WTC11 (cell line): Measurements from ENCODE around the gene MRNIP. TPM values are rescaled to one million over a fixed set of nuclear protein-coding genes. Genes with fewer than 3 reads are reported as not detected.

Experiments used
- ATF1 ChIP-seq: sonication (generic); formaldehyde crosslinking; IDR thresholded peaks from 2 replicates; pipeline ENCODE4 v1.8.1; 2023; ENCODE audit warnings: mild to moderate bottlenecking, moderate library complexity, missing genetic modification reagents
- CBFB ChIP-seq: sonication (generic); formaldehyde crosslinking; IDR thresholded peaks from 2 replicates; pipeline ENCODE4 v1.8.1; 2022; ENCODE audit warnings: mild to moderate bottlenecking, low read depth, missing genetic modification reagents
- EMX1 ChIP-seq: fragments of 250-450 bp; sonication (Bioruptor Pico); IDR thresholded peaks from 2 replicates; pipeline ENCODE4 v1.8.0; 2021; ENCODE audit warnings: mild to moderate bottlenecking
- RELA ChIP-seq: sonication (generic); formaldehyde crosslinking; IDR thresholded peaks from 2 replicates; pipeline ENCODE4 v1.8.1; 2022; ENCODE audit warnings: missing genetic modification reagents, mild to moderate bottlenecking, borderline replicate concordance
- SMAD3 ChIP-seq: sonication (generic); formaldehyde crosslinking; IDR thresholded peaks from 2 replicates; pipeline ENCODE4 v1.8.0; 2022; ENCODE audit warnings: missing genetic modification reagents, mild to moderate bottlenecking, borderline replicate concordance
- ZNF138 ChIP-seq: sonication (generic); formaldehyde crosslinking; conservative IDR thresholded peaks from 2 replicates; pipeline ENCODE4 v1.8.1; 2022; ENCODE audit warnings: mild to moderate bottlenecking, moderate library complexity, missing genetic modification reagents
- ZNF232 ChIP-seq: sonication (generic); formaldehyde crosslinking; IDR thresholded peaks from 2 replicates; pipeline ENCODE4 v1.8.0; 2022; ENCODE audit warnings: mild to moderate bottlenecking, missing genetic modification reagents
- ZNF263 ChIP-seq: sonication (generic); formaldehyde crosslinking; IDR thresholded peaks from 2 replicates; pipeline ENCODE4 v1.8.1; 2022; ENCODE audit warnings: low read depth, mild to moderate bottlenecking, moderate library complexity, missing genetic modification reagents
- ZNF671 ChIP-seq: fragments of 250-450 bp; sonication (Bioruptor Pico); IDR thresholded peaks from 2 replicates; pipeline ENCODE4 v1.8.0; 2021; ENCODE audit warnings: mild to moderate bottlenecking
- total RNA-seq: library from RNA; stranded (reverse); gene quantifications from 3 replicates; pipeline ENCODE4 v1.2.3, GENCODE V29; 2021
- TF ChIP-seq, protein P1 (sequence below): fragments of 200-600 bp; IDR thresholded peaks from 2 replicates; pipeline ENCODE4 v1.8.0; 2022; ENCODE audit warnings: antibody characterized with exemption
- TF ChIP-seq, protein P2 (sequence below): sonication (generic); formaldehyde crosslinking; conservative IDR thresholded peaks from 2 replicates; pipeline ENCODE4 v1.8.1; 2022; ENCODE audit warnings: mild to moderate bottlenecking, missing genetic modification reagents
- TF ChIP-seq, protein P3 (sequence below): sonication (generic); formaldehyde crosslinking; IDR thresholded peaks from 2 replicates; pipeline ENCODE4 v1.8.0; 2022; ENCODE audit warnings: mild to moderate bottlenecking, missing genetic modification reagents
- TF ChIP-seq, protein P4 (sequence below): sonication (generic); formaldehyde crosslinking; IDR thresholded peaks from 2 replicates; pipeline ENCODE4 v1.8.1; 2022; ENCODE audit warnings: mild to moderate bottlenecking, moderate library complexity, missing genetic modification reagents
- TF ChIP-seq, protein P5 (sequence below): sonication (generic); formaldehyde crosslinking; IDR thresholded peaks from 2 replicates; pipeline ENCODE4 v1.8.0; 2022; ENCODE audit warnings: mild to moderate bottlenecking, missing genetic modification reagents
- TF ChIP-seq, protein P6 (sequence below): fragments of 250-450 bp; sonication (Bioruptor Pico); conservative IDR thresholded peaks from 2 replicates; pipeline ENCODE4 v1.9.0; 2021; ENCODE audit warnings: mild to moderate bottlenecking
- TF ChIP-seq, protein P7 (sequence below): sonication (generic); formaldehyde crosslinking; IDR thresholded peaks from 2 replicates; pipeline ENCODE4 v1.8.1; 2023; ENCODE audit warnings: mild to moderate bottlenecking, moderate library complexity, missing genetic modification reagents
- TF ChIP-seq, protein P8 (sequence below): fragments of 250-450 bp; sonication (Bioruptor Pico); IDR thresholded peaks from 2 replicates; pipeline ENCODE4 v1.8.0; 2021; ENCODE audit warnings: mild to moderate bottlenecking

MRNIP gene
- total RNA-seq, 1 experiment from 2014 or later: 42.0 TPM

DNA sequence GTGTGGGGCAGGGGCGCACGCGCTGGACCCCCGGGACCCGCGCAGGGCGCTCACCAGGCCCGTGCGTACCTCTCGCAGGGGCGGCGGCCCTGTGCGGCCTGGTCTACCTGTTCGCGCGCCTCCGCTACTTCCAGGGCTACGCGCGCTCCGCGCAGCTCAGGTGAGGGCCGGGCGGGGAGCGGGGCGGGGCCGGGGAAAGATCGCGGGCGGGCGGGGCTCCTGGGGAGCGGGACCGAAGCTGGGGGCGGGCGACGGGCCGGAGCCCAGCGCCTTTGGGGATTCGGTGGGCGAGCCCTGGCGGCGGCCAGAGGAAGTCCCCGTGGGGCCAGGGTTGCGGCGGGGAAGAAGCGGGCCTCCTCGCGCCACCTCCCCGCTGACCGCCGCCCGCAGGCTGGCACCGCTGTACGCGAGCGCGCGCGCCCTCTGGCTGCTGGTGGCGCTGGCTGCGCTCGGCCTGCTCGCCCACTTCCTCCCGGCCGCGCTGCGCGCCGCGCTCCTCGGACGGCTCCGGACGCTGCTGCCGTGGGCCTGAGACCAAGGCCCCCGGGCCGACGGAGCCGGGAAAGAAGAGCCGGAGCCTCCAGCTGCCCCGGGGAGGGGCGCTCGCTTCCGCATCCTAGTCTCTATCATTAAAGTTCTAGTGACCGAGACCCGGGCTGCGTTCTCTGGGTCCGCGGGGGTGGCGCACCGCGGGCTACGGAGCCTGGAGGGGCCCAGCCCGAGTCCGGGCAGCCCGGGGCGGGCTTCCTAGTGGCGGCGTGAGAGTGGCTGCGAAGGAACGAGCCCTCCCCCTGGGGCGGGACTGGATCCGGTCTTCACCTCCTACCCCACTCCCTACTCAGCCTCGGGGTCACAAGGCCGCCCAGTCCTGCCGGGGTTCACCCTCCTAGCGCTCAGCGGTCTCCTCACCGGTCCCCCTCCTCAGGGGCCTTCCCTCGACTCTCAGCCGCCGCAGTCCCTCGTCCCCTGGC, 62.5 kb downstream of the MRNIP start (continued):
- TF ChIP-seq, protein P1, sequence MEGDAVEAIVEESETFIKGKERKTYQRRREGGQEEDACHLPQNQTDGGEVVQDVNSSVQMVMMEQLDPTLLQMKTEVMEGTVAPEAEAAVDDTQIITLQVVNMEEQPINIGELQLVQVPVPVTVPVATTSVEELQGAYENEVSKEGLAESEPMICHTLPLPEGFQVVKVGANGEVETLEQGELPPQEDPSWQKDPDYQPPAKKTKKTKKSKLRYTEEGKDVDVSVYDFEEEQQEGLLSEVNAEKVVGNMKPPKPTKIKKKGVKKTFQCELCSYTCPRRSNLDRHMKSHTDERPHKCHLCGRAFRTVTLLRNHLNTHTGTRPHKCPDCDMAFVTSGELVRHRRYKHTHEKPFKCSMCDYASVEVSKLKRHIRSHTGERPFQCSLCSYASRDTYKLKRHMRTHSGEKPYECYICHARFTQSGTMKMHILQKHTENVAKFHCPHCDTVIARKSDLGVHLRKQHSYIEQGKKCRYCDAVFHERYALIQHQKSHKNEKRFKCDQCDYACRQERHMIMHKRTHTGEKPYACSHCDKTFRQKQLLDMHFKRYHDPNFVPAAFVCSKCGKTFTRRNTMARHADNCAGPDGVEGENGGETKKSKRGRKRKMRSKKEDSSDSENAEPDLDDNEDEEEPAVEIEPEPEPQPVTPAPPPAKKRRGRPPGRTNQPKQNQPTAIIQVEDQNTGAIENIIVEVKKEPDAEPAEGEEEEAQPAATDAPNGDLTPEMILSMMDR: peak; percentile 22; the same call in 1 of the 2 replicates
- TF ChIP-seq, protein P2, sequence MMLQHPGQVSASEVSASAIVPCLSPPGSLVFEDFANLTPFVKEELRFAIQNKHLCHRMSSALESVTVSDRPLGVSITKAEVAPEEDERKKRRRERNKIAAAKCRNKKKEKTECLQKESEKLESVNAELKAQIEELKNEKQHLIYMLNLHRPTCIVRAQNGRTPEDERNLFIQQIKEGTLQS (CRISPR knock-in tag): no peak
- TF ChIP-seq ZNF138 (CRISPR knock-in tag) (no peak), ATF1 (CRISPR knock-in tag) (no peak), ZNF671 (CRISPR knock-in tag) (no peak), ZNF263 (CRISPR knock-in tag) (no peak), SMAD3 (CRISPR knock-in tag) (no peak), RELA (CRISPR knock-in tag) (0 out of 2 replicates have a peak, but pooled peaks have one; percentile 63), CBFB (CRISPR knock-in tag) (no peak), EMX1 (CRISPR knock-in tag) (no peak; the same call in 1 of the 2 replicates), ZNF232 (no peak; the same call in 1 of the 2 replicates)
- TF ChIP-seq, protein P3, sequence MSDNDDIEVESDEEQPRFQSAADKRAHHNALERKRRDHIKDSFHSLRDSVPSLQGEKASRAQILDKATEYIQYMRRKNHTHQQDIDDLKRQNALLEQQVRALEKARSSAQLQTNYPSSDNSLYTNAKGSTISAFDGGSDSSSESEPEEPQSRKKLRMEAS (CRISPR knock-in tag): 0 out of 2 replicates have a peak, but pooled peaks have one; percentile 34
- TF ChIP-seq, protein P4, sequence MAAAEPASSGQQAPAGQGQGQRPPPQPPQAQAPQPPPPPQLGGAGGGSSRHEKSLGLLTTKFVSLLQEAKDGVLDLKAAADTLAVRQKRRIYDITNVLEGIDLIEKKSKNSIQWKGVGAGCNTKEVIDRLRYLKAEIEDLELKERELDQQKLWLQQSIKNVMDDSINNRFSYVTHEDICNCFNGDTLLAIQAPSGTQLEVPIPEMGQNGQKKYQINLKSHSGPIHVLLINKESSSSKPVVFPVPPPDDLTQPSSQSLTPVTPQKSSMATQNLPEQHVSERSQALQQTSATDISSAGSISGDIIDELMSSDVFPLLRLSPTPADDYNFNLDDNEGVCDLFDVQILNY: peak; percentile 78; the same call in 1 of the 2 replicates
- TF ChIP-seq, protein P5, sequence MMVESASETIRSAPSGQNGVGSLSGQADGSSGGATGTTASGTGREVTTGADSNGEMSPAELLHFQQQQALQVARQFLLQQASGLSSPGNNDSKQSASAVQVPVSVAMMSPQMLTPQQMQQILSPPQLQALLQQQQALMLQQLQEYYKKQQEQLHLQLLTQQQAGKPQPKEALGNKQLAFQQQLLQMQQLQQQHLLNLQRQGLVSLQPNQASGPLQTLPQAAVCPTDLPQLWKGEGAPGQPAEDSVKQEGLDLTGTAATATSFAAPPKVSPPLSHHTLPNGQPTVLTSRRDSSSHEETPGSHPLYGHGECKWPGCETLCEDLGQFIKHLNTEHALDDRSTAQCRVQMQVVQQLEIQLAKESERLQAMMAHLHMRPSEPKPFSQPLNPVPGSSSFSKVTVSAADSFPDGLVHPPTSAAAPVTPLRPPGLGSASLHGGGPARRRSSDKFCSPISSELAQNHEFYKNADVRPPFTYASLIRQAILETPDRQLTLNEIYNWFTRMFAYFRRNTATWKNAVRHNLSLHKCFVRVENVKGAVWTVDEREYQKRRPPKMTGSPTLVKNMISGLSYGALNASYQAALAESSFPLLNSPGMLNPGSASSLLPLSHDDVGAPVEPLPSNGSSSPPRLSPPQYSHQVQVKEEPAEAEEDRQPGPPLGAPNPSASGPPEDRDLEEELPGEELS (CRISPR knock-in tag): 0 out of 2 replicates have a peak, but pooled peaks have one; percentile 9
- TF ChIP-seq, protein P6, sequence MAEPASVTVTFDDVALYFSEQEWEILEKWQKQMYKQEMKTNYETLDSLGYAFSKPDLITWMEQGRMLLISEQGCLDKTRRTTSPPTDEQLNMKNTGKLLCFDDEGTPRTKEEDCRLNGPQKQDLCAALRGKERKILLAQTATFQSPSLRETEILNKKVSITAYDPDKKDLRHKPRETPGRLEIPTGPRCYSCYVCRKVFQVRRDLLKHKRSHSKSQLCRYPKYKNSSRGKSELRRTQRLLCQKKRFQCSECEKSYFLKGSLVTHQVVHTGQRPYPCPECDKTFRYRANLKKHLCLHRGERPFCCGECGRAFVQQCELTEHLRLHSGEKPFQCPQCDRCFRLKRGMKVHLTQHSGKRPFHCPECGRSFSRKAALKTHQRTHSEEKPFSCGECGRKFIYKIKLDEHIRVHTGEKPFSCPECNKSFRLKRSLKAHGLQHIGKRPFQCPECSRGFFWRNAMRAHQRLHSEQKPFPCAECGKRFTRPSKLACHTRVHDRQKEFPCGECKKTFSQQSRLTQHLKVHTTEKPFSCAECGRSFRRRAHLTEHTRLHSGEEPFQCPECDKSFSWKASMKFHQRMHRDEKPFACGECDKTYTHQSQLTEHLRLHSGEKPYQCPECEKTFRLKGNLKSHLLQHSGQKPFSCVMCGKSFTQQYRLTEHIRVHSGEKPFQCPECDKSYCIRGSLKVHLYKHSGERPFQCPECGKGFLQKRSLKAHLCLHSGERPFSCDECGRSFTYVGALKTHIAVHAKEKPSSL (CRISPR knock-in tag): no peak
- TF ChIP-seq, protein P7, sequence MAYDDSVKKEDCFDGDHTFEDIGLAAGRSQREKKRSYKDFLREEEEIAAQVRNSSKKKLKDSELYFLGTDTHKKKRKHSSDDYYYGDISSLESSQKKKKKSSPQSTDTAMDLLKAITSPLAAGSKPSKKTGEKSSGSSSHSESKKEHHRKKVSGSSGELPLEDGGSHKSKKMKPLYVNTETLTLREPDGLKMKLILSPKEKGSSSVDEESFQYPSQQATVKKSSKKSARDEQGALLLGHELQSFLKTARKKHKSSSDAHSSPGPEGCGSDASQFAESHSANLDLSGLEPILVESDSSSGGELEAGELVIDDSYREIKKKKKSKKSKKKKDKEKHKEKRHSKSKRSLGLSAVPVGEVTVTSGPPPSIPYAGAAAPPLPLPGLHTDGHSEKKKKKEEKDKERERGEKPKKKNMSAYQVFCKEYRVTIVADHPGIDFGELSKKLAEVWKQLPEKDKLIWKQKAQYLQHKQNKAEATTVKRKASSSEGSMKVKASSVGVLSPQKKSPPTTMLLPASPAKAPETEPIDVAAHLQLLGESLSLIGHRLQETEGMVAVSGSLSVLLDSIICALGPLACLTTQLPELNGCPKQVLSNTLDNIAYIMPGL (CRISPR knock-in tag): peak; percentile 98
- TF ChIP-seq, protein P8, sequence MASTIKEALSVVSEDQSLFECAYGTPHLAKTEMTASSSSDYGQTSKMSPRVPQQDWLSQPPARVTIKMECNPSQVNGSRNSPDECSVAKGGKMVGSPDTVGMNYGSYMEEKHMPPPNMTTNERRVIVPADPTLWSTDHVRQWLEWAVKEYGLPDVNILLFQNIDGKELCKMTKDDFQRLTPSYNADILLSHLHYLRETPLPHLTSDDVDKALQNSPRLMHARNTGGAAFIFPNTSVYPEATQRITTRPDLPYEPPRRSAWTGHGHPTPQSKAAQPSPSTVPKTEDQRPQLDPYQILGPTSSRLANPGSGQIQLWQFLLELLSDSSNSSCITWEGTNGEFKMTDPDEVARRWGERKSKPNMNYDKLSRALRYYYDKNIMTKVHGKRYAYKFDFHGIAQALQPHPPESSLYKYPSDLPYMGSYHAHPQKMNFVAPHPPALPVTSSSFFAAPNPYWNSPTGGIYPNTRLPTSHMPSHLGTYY (CRISPR knock-in tag): 0 out of 2 replicates have a peak, but pooled peaks have one; percentile 21
